ENCODE data around the gene SLMAP. TPM values are rescaled to one million over a fixed set of nuclear protein-coding genes. Genes with fewer than 3 reads are reported as not detected.

SLMAP gene
- total RNA-seq, 1 donor from 2014 or later = 502 TPM

- H3K4me3 ChIP-seq = no peak overlapping the region
- no peaks in the 10 kb centered on the region for H3K27me3 ChIP-seq
- DNase-seq (ENCODE audit: low spot score in 2 of 2) = no peak
- intact Hi-C loops (cut with DNase I) = no loop called here
- H3K27ac ChIP-seq = no peak overlapping the region
- no peak for TF ChIP-seq CTCF (IDR thresholded peaks at IDR 0.05)
- no peaks in the 10 kb centered on the region for H3K36me3 ChIP-seq
- H3K9me3 ChIP-seq = no peaks in the 10 kb centered on the region
- no peaks in the 10 kb centered on the region for H3K4me1 ChIP-seq
Observed at GRCh38 chr3:57730682-57731081, 25.4 kb upstream of the SLMAP start.

- H3K27me3 ChIP-seq = no peaks in the 10 kb centered on the region
- intact Hi-C loops (cut with DNase I) = no loop called here
- DNase-seq (ENCODE audit: low spot score in 2 of 2) = no peak
- no peak overlapping the region for H3K27ac ChIP-seq
- H3K4me3 ChIP-seq = no peak overlapping the region
- H3K4me1 ChIP-seq = no peaks in the 10 kb centered on the region
- no peaks in the 10 kb centered on the region for H3K9me3 ChIP-seq
- H3K36me3 ChIP-seq = no peaks in the 10 kb centered on the region
- TF ChIP-seq CTCF (IDR thresholded peaks at IDR 0.05) = no peak
Observed at GRCh38 chr3:57731311-57731710, 24.8 kb upstream of the SLMAP start.

GRCh38 chr3:57733790-57734189 is 22.3 kb upstream of the SLMAP start:
- no peaks in the 10 kb centered on the region for H3K4me1 ChIP-seq
- no peak overlapping the region for H3K27ac ChIP-seq
- TF ChIP-seq CTCF (IDR thresholded peaks at IDR 0.05) = no peak
- no peaks in the 10 kb centered on the region for H3K27me3 ChIP-seq
- DNase-seq (ENCODE audit: low spot score in 2 of 2) = no peak
- H3K4me3 ChIP-seq = no peak overlapping the region
- H3K36me3 ChIP-seq = no peaks in the 10 kb centered on the region
- intact Hi-C loops (cut with DNase I) = no loop called here
- no peaks in the 10 kb centered on the region for H3K9me3 ChIP-seq

- no peak for TF ChIP-seq CTCF (IDR thresholded peaks at IDR 0.05)
- no peak overlapping the region for H3K4me3 ChIP-seq
- H3K9me3 ChIP-seq = no peaks in the 10 kb centered on the region
- intact Hi-C loops (cut with DNase I) = no loop called here
- no peaks in the 10 kb centered on the region for H3K36me3 ChIP-seq
- H3K27ac ChIP-seq = no peak overlapping the region
- no peak for DNase-seq (ENCODE audit: low spot score in 2 of 2)
- no peaks in the 10 kb centered on the region for H3K27me3 ChIP-seq
- H3K4me1 ChIP-seq = no peaks in the 10 kb centered on the region
Observed at GRCh38 chr3:57735405-57735804, 20.7 kb upstream of the SLMAP start.

- no peaks in the 10 kb centered on the region for H3K9me3 ChIP-seq
- intact Hi-C loops (cut with DNase I) = no loop called here
- no peaks in the 10 kb centered on the region for H3K4me1 ChIP-seq
- no peak for TF ChIP-seq CTCF (IDR thresholded peaks at IDR 0.05)
- no peaks in the 10 kb centered on the region for H3K27me3 ChIP-seq
- no peak overlapping the region for H3K27ac ChIP-seq
- H3K36me3 ChIP-seq = no peaks in the 10 kb centered on the region
- no peak overlapping the region for H3K4me3 ChIP-seq
- DNase-seq (ENCODE audit: low spot score in 2 of 2) = no peak
Observed at GRCh38 chr3:57737840-57738239, 18.3 kb upstream of the SLMAP start.

- no peak for TF ChIP-seq CTCF (IDR thresholded peaks at IDR 0.05)
- Histone ChIP-seq H3K4me3 (no peak overlapping the region), H3K4me1 (no peaks in the 10 kb centered on the region), H3K9me3 (no peaks in the 10 kb centered on the region), H3K27ac (no peak overlapping the region), H3K27me3 (no peaks in the 10 kb centered on the region), H3K36me3 (no peaks in the 10 kb centered on the region)
- intact Hi-C loops (cut with DNase I) = no loop called here
- no peak for DNase-seq (ENCODE audit: low spot score in 2 of 2)
Observed at GRCh38 chr3:57738391-57738790, 17.7 kb upstream of the SLMAP start.

Measured in ascending aorta (tissue), 2 donors.